Esophagus (tissue), 2 donors: ENCODE results near the gene COL1A1. TPM values are rescaled to one million over a fixed set of nuclear protein-coding genes. Genes with fewer than 3 reads are reported as not detected.
A peak's percentile ranks its signal among the peaks of the same experiment; 100 is the strongest.

ENCODE experiments used
- H3K27ac ChIP-seq, 2 donors: one replicate each; pipeline ENCODE4 v1.5.1; 2013; ENCODE audit warnings: low read depth in 2 of 2, mild to moderate bottlenecking in 2 of 2, inconsistent platforms in 1 of 2, low read length in 1 of 2, moderate library complexity in 1 of 2
- H3K27me3 ChIP-seq, 2 donors: one replicate each; pipeline ENCODE4 v1.6.1; 2013; ENCODE audit warnings: low read length in 2 of 2, control low read depth in 1 of 2, mild to moderate bottlenecking in 1 of 2; ENCODE audit not compliant: insufficient read depth in 2 of 2, control insufficient read depth in 1 of 2
- H3K36me3 ChIP-seq, 2 donors: one replicate each; pipeline ENCODE4 v1.6.1; 2013; ENCODE audit warnings: low read length in 1 of 2; ENCODE audit not compliant: control insufficient read depth in 2 of 2, insufficient read depth in 2 of 2
- H3K4me1 ChIP-seq, 2 donors: one replicate each; pipeline ENCODE4 v1.6.1; 2013; ENCODE audit warnings: low read length in 1 of 2; ENCODE audit not compliant: control insufficient read depth in 2 of 2, insufficient read depth in 2 of 2
- H3K4me3 ChIP-seq, 2 donors: one replicate each; pipeline ENCODE4 v1.5.1; 2013; ENCODE audit warnings: low read length in 2 of 2, mild to moderate bottlenecking in 2 of 2, low read depth in 1 of 2, moderate library complexity in 1 of 2
- H3K9me3 ChIP-seq, 2 donors: one replicate each; pipeline ENCODE4 v1.6.1; 2013; ENCODE audit warnings: mild to moderate bottlenecking in 2 of 2, low read depth in 1 of 2, low read length in 1 of 2, moderate library complexity in 1 of 2; ENCODE audit not compliant: control insufficient read depth in 2 of 2, insufficient read depth in 1 of 2
- WGBS, 2 donors: extraction: QIAGEN DNeasy Blood & Tissue Kit; methylation state at CpG; one replicate each; pipeline ENCODE4 v1.1.7; 2013; 5-methylcytosine and 5-hydroxymethylcytosine counted together
- polyA plus RNA-seq, 2 donors: library from polyadenylated mRNA; stranded (reverse); fragments of 200-250 nt; gene quantifications; one replicate each; pipeline ENCODE4 v1.2.3, GENCODE V29; 2013
- donor health status: healthy with polysubstance abuse.
- donor health status: Bipolar disorder and iron deficiency.

Gene COL1A1
- polyA plus RNA-seq, 2 donors = 11.8 to 12.8 TPM

GRCh38 chr17:50203086-50203485, 1.7 kb upstream of the COL1A1 start:
- no peaks in the 10 kb centered on the region for H3K36me3 ChIP-seq
- no peaks in the 10 kb centered on the region for H3K9me3 ChIP-seq
- no peaks in the 10 kb centered on the region for H3K4me1 ChIP-seq
- peaks cover 0 to 4% of the 10 kb centered on the region in 2 donors for H3K27me3 ChIP-seq
- no peak overlapping the region for H3K4me3 ChIP-seq
- WGBS, 2 donors = 53 to 56% methylated on average over 14 of the region's 14 CpGs
- H3K27ac ChIP-seq = peak overlapping the region in 1 of 2 donors; percentile 25

- Histone ChIP-seq H3K27ac (peak overlapping the region; percentile 75 to 83), H3K4me3 (peak overlapping the region; percentile 44 to 54), H3K36me3 (peaks cover 0 to 7% of the 10 kb centered on the region in 2 donors), H3K27me3 (peaks cover 0 to 4% of the 10 kb centered on the region in 2 donors), H3K4me1 (no peaks in the 10 kb centered on the region), H3K9me3 (no peaks in the 10 kb centered on the region)
- 2% methylated on average over 55 of the region's 55 CpGs for WGBS, 2 donors
These were observed 765 bp downstream of the COL1A1 start for GRCh38 chr17:50200457-50201275.

- 1% methylated on average over 33 to 36 of the region's 36 CpGs for WGBS, 2 donors
- peaks cover 0 to 4% of the 10 kb centered on the region in 2 donors for H3K27me3 ChIP-seq
- H3K36me3 ChIP-seq = peaks cover 0 to 13% of the 10 kb centered on the region in 2 donors
- H3K4me3 ChIP-seq = peak overlapping the region; percentile 33 to 44
- H3K9me3 ChIP-seq = no peaks in the 10 kb centered on the region
- H3K27ac ChIP-seq = peak overlapping the region; percentile 75 to 83
- H3K4me1 ChIP-seq = no peaks in the 10 kb centered on the region
These were observed 1.5 kb downstream of the COL1A1 start for GRCh38 chr17:50199803-50200456.

- H3K4me3 ChIP-seq = peak overlapping the region; percentile 33 to 44
- H3K36me3 ChIP-seq = peaks cover 0 to 16% of the 10 kb centered on the region in 2 donors
- WGBS, 2 donors = 25 to 29% methylated on average over 41 of the region's 41 CpGs
- H3K9me3 ChIP-seq = no peaks in the 10 kb centered on the region
- no peaks in the 10 kb centered on the region for H3K4me1 ChIP-seq
- peaks cover 0 to 4% of the 10 kb centered on the region in 2 donors for H3K27me3 ChIP-seq
- H3K27ac ChIP-seq = peak overlapping the region; percentile 75 to 78
These were observed 2.1 kb downstream of the COL1A1 start for GRCh38 chr17:50199211-50199802.

- Histone ChIP-seq H3K4me1 (no peaks in the 10 kb centered on the region), H3K27ac (peak overlapping the region; percentile 3 to 40), H3K9me3 (no peaks in the 10 kb centered on the region), H3K36me3 (peaks cover 0 to 23% of the 10 kb centered on the region in 2 donors), H3K27me3 (peaks cover 0 to 4% of the 10 kb centered on the region in 2 donors), H3K4me3 (no peak overlapping the region)
- 12 to 14% methylated on average over 7 of the region's 7 CpGs for WGBS, 2 donors
These were observed 3.3 kb downstream of the COL1A1 start for GRCh38 chr17:50198026-50198669.

GRCh38 chr17:50196826-50197225, 4.6 kb downstream of the COL1A1 start:
- WGBS, 2 donors = 62% methylated on average over 6 of the region's 6 CpGs
- no peaks in the 10 kb centered on the region for H3K4me1 ChIP-seq
- H3K36me3 ChIP-seq = peaks cover 0 to 27% of the 10 kb centered on the region in 2 donors
- no peaks in the 10 kb centered on the region for H3K9me3 ChIP-seq
- peak overlapping the region in 1 of 2 donors; percentile 13 for H3K27ac ChIP-seq
- H3K27me3 ChIP-seq = peaks cover 0 to 4% of the 10 kb centered on the region in 2 donors
- no peak overlapping the region for H3K4me3 ChIP-seq

GRCh38 chr17:50196036-50196435, 5.4 kb downstream of the COL1A1 start:
- Histone ChIP-seq H3K36me3 (peaks cover 0 to 33% of the 10 kb centered on the region in 2 donors), H3K9me3 (no peaks in the 10 kb centered on the region), H3K27me3 (peaks cover 0 to 1% of the 10 kb centered on the region in 2 donors), H3K27ac (peak overlapping the region; percentile 21 to 36), H3K4me1 (no peaks in the 10 kb centered on the region), H3K4me3 (no peak overlapping the region)
- 69 to 82% methylated on average over 5 of the region's 5 CpGs for WGBS, 2 donors

GRCh38 chr17:50194934-50195865, 6.2 kb downstream of the COL1A1 start:
- Histone ChIP-seq H3K9me3 (no peaks in the 10 kb centered on the region), H3K27me3 (no peaks in the 10 kb centered on the region), H3K4me1 (no peaks in the 10 kb centered on the region), H3K27ac (no peak overlapping the region), H3K36me3 (peaks cover 0 to 36% of the 10 kb centered on the region in 2 donors), H3K4me3 (no peak overlapping the region)
- WGBS, 2 donors = 80 to 82% methylated on average over 17 of the region's 17 CpGs
